Stimulated activated CD8-positive, alpha-beta memory T cell treated with anti-CD3 and anti-CD28 coated beads, Interleukin-4, amount 100 ng/mL, for 1 hour (primary cell): ENCODE measurements around the gene PCBD1.

Experiments used
- DNase-seq, 2 donors: peaks; one replicate each; pipeline ENCODE4 v3.0.0-alpha.2; 2020; ENCODE audit warnings: low read depth in 2 of 2, low spot score in 1 of 2

The PCBD1 gene

GRCh38 chr10:70836319-70836718, 52.0 kb downstream of the PCBD1 start:
- no peak for DNase-seq

- no peak for DNase-seq
These were observed 53.8 kb downstream of the PCBD1 start for GRCh38 chr10:70834441-70835151.

- no peak for DNase-seq
These were observed 54.3 kb downstream of the PCBD1 start for GRCh38 chr10:70834021-70834420.

DNA sequence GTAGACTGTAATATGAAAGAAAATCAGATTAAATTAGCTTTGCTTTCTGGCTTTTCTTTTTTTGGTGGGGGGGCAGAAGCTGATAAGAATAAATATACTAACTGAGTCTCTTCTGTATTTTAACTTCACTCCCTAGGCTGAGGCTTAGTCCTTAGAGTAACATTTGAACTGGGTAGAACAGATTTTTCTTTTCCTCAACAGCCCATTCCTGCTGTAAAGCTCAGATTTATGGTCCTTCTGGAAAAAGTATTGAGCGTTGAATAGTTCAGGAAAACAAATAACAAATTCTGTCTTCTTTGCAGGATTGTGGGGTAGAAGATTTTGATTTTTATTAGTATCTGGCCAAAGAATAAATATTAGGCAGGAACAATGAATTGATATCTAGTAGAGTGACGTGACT, 54.8 kb downstream of the PCBD1 start:
- no peak for DNase-seq
